Lung (tissue), 12 donors: ENCODE results near the gene MEGF10. TPM values are rescaled to one million over a fixed set of nuclear protein-coding genes. Genes with fewer than 3 reads are reported as not detected.

ENCODE experiments used
- ATAC-seq: fragments of 200-7000 bp; cut with Tn5 transposase; one replicate; pipeline ENCODE4 v1.9.1; 2020; ENCODE audit warnings: moderate number of reproducible peaks; ENCODE audit not compliant: insufficient read depth, low FRiP score
- DNase-seq, 3 donors: peaks; one replicate each; pipeline ENCODE4 v3.0.0-alpha.2; 2013 to 2017
- H3K27ac ChIP-seq, 2 donors: one replicate each; pipeline ENCODE4 v1.5.1; 2013; ENCODE audit warnings: mild to moderate bottlenecking in 2 of 2, moderate library complexity in 2 of 2, control low read depth in 1 of 2, inconsistent platforms in 1 of 2, low read depth in 1 of 2, low read length in 1 of 2
- H3K27me3 ChIP-seq, 3 donors: one replicate each; pipeline ENCODE4 v1.5.1; 2013; ENCODE audit warnings: low read length in 2 of 3; ENCODE audit not compliant: control insufficient read depth in 3 of 3, insufficient read depth in 3 of 3
- H3K36me3 ChIP-seq, 4 donors: one replicate each; pipeline ENCODE4 v1.5.1; 2013; ENCODE audit warnings: low read length in 4 of 4, mild to moderate bottlenecking in 1 of 4, moderate library complexity in 1 of 4; ENCODE audit not compliant: control insufficient read depth in 4 of 4, insufficient read depth in 4 of 4
- H3K4me1 ChIP-seq, 5 donors: one replicate each; pipeline ENCODE4 v1.5.1; 2013; ENCODE audit warnings: low read length in 5 of 5, mild to moderate bottlenecking in 2 of 5, moderate library complexity in 1 of 5; ENCODE audit not compliant: control insufficient read depth in 5 of 5, insufficient read depth in 5 of 5
- H3K4me3 ChIP-seq: one replicate; pipeline ENCODE4 v1.5.1; 2013; ENCODE audit warnings: mild to moderate bottlenecking, control low read depth, moderate library complexity
- H3K9ac ChIP-seq, 2 donors: one replicate each; pipeline ENCODE4 v1.5.1; 2013; ENCODE audit warnings: low read length in 2 of 2, control low read depth in 1 of 2; ENCODE audit not compliant: insufficient read depth in 1 of 2
- H3K9me3 ChIP-seq, 4 donors: one replicate each; pipeline ENCODE4 v1.5.1; 2013; ENCODE audit warnings: low read length in 3 of 4, mild to moderate bottlenecking in 1 of 4, moderate library complexity in 1 of 4; ENCODE audit not compliant: control insufficient read depth in 4 of 4, insufficient read depth in 3 of 4
- WGBS, 2 donors: extraction: QIAGEN DNeasy Blood & Tissue Kit; methylation state at CpG; one replicate each; pipeline ENCODE4 v1.1.7; 2013; 5-methylcytosine and 5-hydroxymethylcytosine counted together
- polyA plus RNA-seq, 2 donors: library from polyadenylated mRNA; stranded (reverse); fragments of 200-250 nt; gene quantifications; one replicate each; pipeline ENCODE4 v1.2.1, GENCODE V29; 2013
- total RNA-seq, 2 donors: library from RNA; depleted of rRNA in 1 of 2; stranded (reverse); fragments of >200 nt in 1 of 2; gene quantifications; one replicate each; pipeline ENCODE4 v1.2.1, GENCODE V29; 2014 to 2021
- TF ChIP-seq, protein P1 (sequence below): IDR thresholded peaks from 2 replicates; pipeline ENCODE4 v1.5.1; 2012; ENCODE audit warnings: mild to moderate bottlenecking; ENCODE audit errors: control extremely low read depth, extremely low read depth
- donor health status: control.
- donor health status: control.
- donor health status: Bipolar disorder and iron deficiency.
- donor health status: healthy.
- donor health status: DM: yes; HTN: yes; CAD: no.

Gene MEGF10
- total and polyA plus RNA-seq, 4 donors = 0.02 to 0.82 (median 0.12) TPM

DNA sequence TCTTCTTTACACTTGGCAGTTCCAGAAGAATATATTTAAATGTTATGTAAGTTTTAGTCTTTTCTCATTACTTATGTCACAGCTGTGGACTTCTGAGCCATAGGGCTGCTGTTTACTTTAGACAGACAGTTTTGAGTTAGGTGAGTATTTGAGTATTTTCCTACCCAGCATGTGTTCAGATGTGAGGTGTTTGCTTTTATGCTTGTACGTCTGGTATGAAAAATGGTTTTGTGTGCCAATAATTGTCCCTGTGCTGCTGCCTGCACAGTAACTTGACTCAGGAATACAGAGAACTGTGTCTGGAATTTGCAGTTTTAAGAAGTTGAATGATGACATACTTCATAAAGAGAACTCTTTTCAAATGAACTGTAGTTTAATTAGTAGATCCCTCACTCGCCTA is 20.8 kb downstream of the MEGF10 start:
- peaks cover 0 to 3% (median 0%) of the 10 kb centered on the region in 5 donors for H3K4me1 ChIP-seq
- DNase-seq (peak in 1 of 3 donors; percentile 42), ATAC-seq (no peak)
- WGBS, 2 donors = 68 to 80% methylated on average over 2 of the region's 2 CpGs
- no peaks in the 10 kb centered on the region for H3K27me3 ChIP-seq
- no peak overlapping the region for H3K4me3 ChIP-seq
- TF ChIP-seq, protein P1, sequence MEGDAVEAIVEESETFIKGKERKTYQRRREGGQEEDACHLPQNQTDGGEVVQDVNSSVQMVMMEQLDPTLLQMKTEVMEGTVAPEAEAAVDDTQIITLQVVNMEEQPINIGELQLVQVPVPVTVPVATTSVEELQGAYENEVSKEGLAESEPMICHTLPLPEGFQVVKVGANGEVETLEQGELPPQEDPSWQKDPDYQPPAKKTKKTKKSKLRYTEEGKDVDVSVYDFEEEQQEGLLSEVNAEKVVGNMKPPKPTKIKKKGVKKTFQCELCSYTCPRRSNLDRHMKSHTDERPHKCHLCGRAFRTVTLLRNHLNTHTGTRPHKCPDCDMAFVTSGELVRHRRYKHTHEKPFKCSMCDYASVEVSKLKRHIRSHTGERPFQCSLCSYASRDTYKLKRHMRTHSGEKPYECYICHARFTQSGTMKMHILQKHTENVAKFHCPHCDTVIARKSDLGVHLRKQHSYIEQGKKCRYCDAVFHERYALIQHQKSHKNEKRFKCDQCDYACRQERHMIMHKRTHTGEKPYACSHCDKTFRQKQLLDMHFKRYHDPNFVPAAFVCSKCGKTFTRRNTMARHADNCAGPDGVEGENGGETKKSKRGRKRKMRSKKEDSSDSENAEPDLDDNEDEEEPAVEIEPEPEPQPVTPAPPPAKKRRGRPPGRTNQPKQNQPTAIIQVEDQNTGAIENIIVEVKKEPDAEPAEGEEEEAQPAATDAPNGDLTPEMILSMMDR = no peak
- H3K36me3 ChIP-seq = no peaks in the 10 kb centered on the region
- H3K27ac ChIP-seq = no peak overlapping the region
- no peaks in the 10 kb centered on the region for H3K9me3 ChIP-seq
- H3K9ac ChIP-seq = no peak overlapping the region

DNA sequence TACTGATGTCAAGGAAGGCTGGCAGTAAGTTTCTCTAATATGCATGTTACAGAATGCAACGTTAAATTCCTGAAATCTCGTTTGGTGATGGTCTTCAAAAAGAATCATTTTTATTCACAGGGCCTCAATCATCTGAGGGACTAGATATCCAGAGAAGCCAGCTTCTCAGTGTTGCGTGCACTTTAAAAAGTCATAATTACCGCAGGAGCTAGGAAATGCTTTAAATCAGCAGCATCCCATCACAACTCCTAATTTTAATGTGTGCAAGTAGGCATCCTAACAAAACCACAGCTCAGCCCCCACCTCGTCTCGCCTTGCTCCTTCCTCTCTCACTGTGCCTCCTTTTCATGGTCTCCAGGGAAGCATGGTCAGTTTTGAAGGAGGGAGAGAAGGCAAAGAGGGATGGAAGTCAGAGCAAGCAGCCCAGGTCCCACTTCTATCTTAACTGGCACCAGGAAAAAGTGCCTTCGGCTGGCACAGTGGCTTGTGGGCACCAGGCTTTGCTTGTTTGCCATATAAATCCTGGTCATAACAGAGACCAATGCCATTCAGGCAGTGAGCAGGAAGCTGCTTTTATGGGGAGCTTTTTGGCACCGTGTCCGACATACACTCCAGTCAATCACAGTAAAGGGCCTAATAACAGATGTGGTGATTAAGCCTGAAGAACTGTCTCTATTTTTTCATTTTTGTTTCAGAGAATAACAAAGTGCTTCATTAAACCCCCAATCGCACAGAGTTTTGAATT is 21.4 kb downstream of the MEGF10 start:
- no peaks in the 10 kb centered on the region for H3K9me3 ChIP-seq
- peaks cover 0 to 3% (median 0%) of the 10 kb centered on the region in 5 donors for H3K4me1 ChIP-seq
- no peak overlapping the region for H3K9ac ChIP-seq
- no peak for DNase-seq
- WGBS, 2 donors = 71 to 81% methylated on average over 10 of the region's 10 CpGs
- no peak overlapping the region for H3K27ac ChIP-seq
- no peaks in the 10 kb centered on the region for H3K36me3 ChIP-seq
- TF ChIP-seq, protein P1 = no peak
- no peaks in the 10 kb centered on the region for H3K27me3 ChIP-seq
- no peak for ATAC-seq
- H3K4me3 ChIP-seq = no peak overlapping the region

DNA sequence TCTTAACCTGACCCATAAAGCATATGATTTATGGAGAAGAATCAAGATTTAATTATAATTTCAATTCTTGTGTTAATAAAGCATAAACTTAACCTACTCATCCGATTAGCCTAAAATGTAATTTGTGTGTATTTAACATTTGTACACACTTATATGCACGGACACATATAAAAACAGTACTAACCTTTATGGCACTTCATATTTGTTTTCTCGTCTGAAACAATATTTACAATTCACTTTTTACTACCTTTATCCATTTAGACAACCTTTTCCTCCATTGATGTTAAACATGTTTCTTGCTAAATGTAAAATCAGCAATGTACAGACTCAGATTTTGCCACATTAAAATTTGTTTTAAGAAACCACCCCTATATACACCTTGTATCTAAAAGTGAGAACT is 22.8 kb downstream of the MEGF10 start:
- ATAC-seq (no peak), DNase-seq (no peak)
- no peak overlapping the region for H3K27ac ChIP-seq
- H3K9me3 ChIP-seq = no peaks in the 10 kb centered on the region
- no peaks in the 10 kb centered on the region for H3K36me3 ChIP-seq
- H3K27me3 ChIP-seq = no peaks in the 10 kb centered on the region
- no peak overlapping the region for H3K4me3 ChIP-seq
- H3K9ac ChIP-seq = no peak overlapping the region
- WGBS, 2 donors = 84 to 91% methylated on average over 3 of the region's 3 CpGs
- H3K4me1 ChIP-seq = peaks cover 0 to 3% (median 0%) of the 10 kb centered on the region in 5 donors
- TF ChIP-seq, protein P1 = no peak
